HCT116 (cell line): Measurements from ENCODE around the gene ENTPD8.

Source experiments
- ATF3 ChIP-seq: IDR thresholded peaks from 2 replicates; pipeline ENCODE4 v1.6.1; 2012
- CEBPB ChIP-seq: IDR thresholded peaks from 2 replicates; pipeline ENCODE4 v1.6.1; 2012; ENCODE audit warnings: low read depth
- CTCF ChIP-seq, 3 experiments: fragments of 200-600 bp in 1 of 3; sonication (generic) in 1 of 3; IDR thresholded peaks in 2 of 3; conservative IDR thresholded peaks in 1 of 3; 2 replicates each; pipeline ENCODE4 v1.5.1; 2012 to 2017; ENCODE audit warnings: low read depth in 2 of 3, low read length in 2 of 3, antibody characterized with exemption in 1 of 3, borderline replicate concordance in 1 of 3, control low read depth in 1 of 3, mild to moderate bottlenecking in 1 of 3, mixed read lengths in 1 of 3, mixed run types in 1 of 3, moderate library complexity in 1 of 3; ENCODE audit not compliant: insufficient read depth in 1 of 3
- ELF1 ChIP-seq: IDR thresholded peaks from 2 replicates; pipeline ENCODE4 v1.6.1; 2012; ENCODE audit warnings: low read depth, borderline replicate concordance
- EZH2 ChIP-seq: fragments of 200-600 bp; sonication (generic); IDR thresholded peaks from 2 replicates; pipeline ENCODE4 v1.6.1; 2017; ENCODE audit warnings: antibody characterized with exemption, mixed run types
- EZH2phosphoT487 ChIP-seq: fragments of 200-600 bp; IDR thresholded peaks from 2 replicates; pipeline ENCODE4 v1.6.1; 2018; ENCODE audit warnings: antibody characterized with exemption, borderline replicate concordance
- MAX ChIP-seq: IDR thresholded peaks from 2 replicates; pipeline ENCODE4 v1.6.1; 2012
- POLR2A ChIP-seq: IDR thresholded peaks from 2 replicates; pipeline ENCODE4 v1.7.0; 2011; ENCODE audit warnings: borderline replicate concordance; ENCODE audit not compliant: insufficient read depth, insufficient read length; ENCODE audit errors: extremely low read depth
- POLR2AphosphoS5 ChIP-seq: IDR thresholded peaks from 2 replicates; pipeline ENCODE4 v1.6.1; 2011; ENCODE audit warnings: mild to moderate bottlenecking, low read depth, low read length, moderate library complexity
- RAD21 ChIP-seq: IDR thresholded peaks from 2 replicates; pipeline ENCODE4 v1.6.1; 2012; ENCODE audit warnings: low read depth, mild to moderate bottlenecking
- TCF7L2 ChIP-seq: IDR thresholded peaks from 2 replicates; pipeline ENCODE4 v1.7.0; 2011; ENCODE audit warnings: borderline replicate concordance, inconsistent platforms; ENCODE audit not compliant: insufficient read depth, insufficient read length; ENCODE audit errors: extremely low read depth
- ZBTB33 ChIP-seq: IDR thresholded peaks from 2 replicates; pipeline ENCODE4 v1.6.1; 2011; ENCODE audit warnings: mild to moderate bottlenecking, low read length, moderate library complexity; ENCODE audit not compliant: insufficient replicate concordance; ENCODE audit errors: extremely low read depth
- ZNF274 ChIP-seq: fragments of 200-500 bp; sonication (Bioruptor generic); IDR thresholded peaks from 2 replicates; pipeline ENCODE4 v1.6.1; 2014; ENCODE audit warnings: mild to moderate bottlenecking, low read depth, low read length, inconsistent platforms

GRCh38 chr9:137452006-137452760, 11.0 kb upstream of the ENTPD8 start:
- TF ChIP-seq CTCF (IDR thresholded peaks at IDR 0.05 in 2 of 3, conservative IDR thresholded peaks at IDR 0.05 in 1 of 3; ENCODE audit: borderline replicate concordance in 1 of 3, insufficient read depth in 1 of 3, low read depth in 2 of 3, low read length in 2 of 3), result no peak
- no peak for TF ChIP-seq ELF1
- no peak for TF ChIP-seq EZH2phosphoT487
- TF ChIP-seq POLR2AphosphoS5, result no peak
- no peak for TF ChIP-seq EZH2
- no peak for TF ChIP-seq POLR2A
- TF ChIP-seq CEBPB, result no peak
- no peak for TF ChIP-seq ZBTB33
- no peak for TF ChIP-seq TCF7L2
- no peak for TF ChIP-seq RAD21
- TF ChIP-seq ATF3, result no peak
- no peak for TF ChIP-seq ZNF274
- TF ChIP-seq MAX, result no peak
